ENCODE measurements around the gene SPIRE1.

Gene SPIRE1

GRCh38 chr18:12443551-12443950 is 214.4 kb downstream of the SPIRE1 start:
- DNase-seq (ENCODE audit: low read depth), result no peak

- no peak for DNase-seq (ENCODE audit: low read depth)
Observed at GRCh38 chr18:12442946-12443345, 215.0 kb downstream of the SPIRE1 start.

GRCh38 chr18:12441475-12442034 is 216.4 kb downstream of the SPIRE1 start:
- DNase-seq (ENCODE audit: low read depth), result no peak

GRCh38 chr18:12438257-12438656 is 219.7 kb downstream of the SPIRE1 start:
- DNase-seq (ENCODE audit: low read depth), result no peak

- no peak for DNase-seq (ENCODE audit: low read depth)
Observed at GRCh38 chr18:12435867-12436266, 222.0 kb downstream of the SPIRE1 start.

GRCh38 chr18:12434541-12434929 is 223.4 kb downstream of the SPIRE1 start:
- DNase-seq (ENCODE audit: low read depth), result no peak

GRCh38 chr18:12433829-12434540 is 223.9 kb downstream of the SPIRE1 start:
- no peak for DNase-seq (ENCODE audit: low read depth)

- DNase-seq (ENCODE audit: low read depth), result no peak
Observed at GRCh38 chr18:12432881-12433280, 225.0 kb downstream of the SPIRE1 start.

- DNase-seq (ENCODE audit: low read depth), result no peak
Observed at GRCh38 chr18:12432196-12432595, 225.7 kb downstream of the SPIRE1 start.

- DNase-seq (ENCODE audit: low read depth), result no peak
Observed at GRCh38 chr18:12431561-12431960, 226.3 kb downstream of the SPIRE1 start.

- no peak for DNase-seq (ENCODE audit: low read depth)
Observed at GRCh38 chr18:12430137-12430990, 227.5 kb downstream of the SPIRE1 start.

- DNase-seq (ENCODE audit: low read depth), result no peak
Observed at GRCh38 chr18:12429556-12429955, 228.4 kb downstream of the SPIRE1 start.

- DNase-seq (ENCODE audit: low read depth), result no peak
Observed at GRCh38 chr18:12428923-12429322, 229.0 kb downstream of the SPIRE1 start.

- no peak for DNase-seq (ENCODE audit: low read depth)
Observed at GRCh38 chr18:12426924-12427323, 231.0 kb downstream of the SPIRE1 start.

- DNase-seq (ENCODE audit: low read depth), result no peak
Observed at GRCh38 chr18:12424252-12424651, 233.7 kb downstream of the SPIRE1 start.

GRCh38 chr18:12423820-12424219 is 234.1 kb downstream of the SPIRE1 start:
- DNase-seq (ENCODE audit: low read depth), result no peak

GRCh38 chr18:12423393-12423792 is 234.5 kb downstream of the SPIRE1 start:
- no peak for DNase-seq (ENCODE audit: low read depth)

- DNase-seq (ENCODE audit: low read depth), result no peak
Observed at GRCh38 chr18:12422936-12423335, 235.0 kb downstream of the SPIRE1 start.

- DNase-seq (ENCODE audit: low read depth), result no peak
Observed at GRCh38 chr18:12421732-12422131, 236.2 kb downstream of the SPIRE1 start.

GRCh38 chr18:12420821-12421421 is 237.0 kb downstream of the SPIRE1 start:
- DNase-seq (ENCODE audit: low read depth), result no peak

GRCh38 chr18:12417687-12418086 is 240.2 kb downstream of the SPIRE1 start:
- no peak for DNase-seq (ENCODE audit: low read depth)

- DNase-seq (ENCODE audit: low read depth), result no peak
Observed at GRCh38 chr18:12416098-12416729, 241.7 kb downstream of the SPIRE1 start.
